Endothelial cell of umbilical vein (primary cell): ENCODE results near the gene OLA1.

Source experiments
- EZH2 ChIP-seq: IDR thresholded peaks from 2 replicates; pipeline ENCODE4 v1.6.1; 2012; ENCODE audit warnings: borderline replicate concordance, low read depth, mild to moderate bottlenecking, moderate library complexity, low read length, inconsistent platforms; ENCODE audit not compliant: severe bottlenecking
- POLR2A ChIP-seq: IDR thresholded peaks from 2 replicates; pipeline ENCODE4 v1.6.1; 2012; ENCODE audit warnings: low read depth, mild to moderate bottlenecking, control low read depth, low read length

- TF ChIP-seq EZH2 (no peak), POLR2A (no peak)
These were observed 198.4 kb downstream of the OLA1 start for GRCh38 chr2:174049895-174050294.
